ENCODE data around the gene C8B. TPM values are rescaled to one million over a fixed set of nuclear protein-coding genes. Genes with fewer than 3 reads are reported as not detected.

The C8B gene
- total RNA-seq, 6 donors from 2014 or later = 0.26 to 9.6 (median 0.98) TPM; not detected in 1

DNA sequence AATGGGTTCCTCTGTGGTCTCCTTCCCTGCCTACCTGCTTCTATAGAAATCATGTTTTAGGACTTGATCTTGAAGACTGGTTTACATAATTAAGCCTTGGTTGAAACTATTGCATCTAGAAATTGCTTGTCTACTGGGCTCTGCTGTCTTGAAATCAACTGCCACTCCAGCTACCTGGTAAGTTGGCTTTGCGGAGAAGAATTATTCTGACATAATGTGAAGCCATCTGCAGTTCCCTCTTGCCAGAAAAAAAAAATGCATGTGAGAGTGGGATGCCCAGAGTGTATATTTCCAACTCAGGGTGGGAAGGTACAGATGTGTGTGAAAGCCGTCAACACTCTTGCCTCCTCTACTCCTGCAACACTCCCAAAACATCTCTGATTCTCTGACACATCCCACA lies 27.2 kb downstream of the C8B start:
- ATAC-seq (ENCODE audit: low FRiP score in 2 of 2) (no peak), DNase-seq (no peak)
- Histone ChIP-seq H3K27ac (no peak overlapping the region), H3K4me1 (no peaks in the 10 kb centered on the region), H3K27me3 (no peaks in the 10 kb centered on the region), H3K9me3 (no peaks in the 10 kb centered on the region), H3K4me3 (no peak overlapping the region), H3K36me3 (no peaks in the 10 kb centered on the region)
- 93 to 100% methylated on average over 2 of the region's 2 CpGs for WGBS, 2 donors
- TF ChIP-seq POLR2A (IDR thresholded peaks at IDR 0.05) (no peak), POLR2AphosphoS5 (IDR thresholded peaks at IDR 0.05) (no peak), EP300 (IDR thresholded peaks at IDR 0.05) (no peak)
- TF ChIP-seq, protein P1, sequence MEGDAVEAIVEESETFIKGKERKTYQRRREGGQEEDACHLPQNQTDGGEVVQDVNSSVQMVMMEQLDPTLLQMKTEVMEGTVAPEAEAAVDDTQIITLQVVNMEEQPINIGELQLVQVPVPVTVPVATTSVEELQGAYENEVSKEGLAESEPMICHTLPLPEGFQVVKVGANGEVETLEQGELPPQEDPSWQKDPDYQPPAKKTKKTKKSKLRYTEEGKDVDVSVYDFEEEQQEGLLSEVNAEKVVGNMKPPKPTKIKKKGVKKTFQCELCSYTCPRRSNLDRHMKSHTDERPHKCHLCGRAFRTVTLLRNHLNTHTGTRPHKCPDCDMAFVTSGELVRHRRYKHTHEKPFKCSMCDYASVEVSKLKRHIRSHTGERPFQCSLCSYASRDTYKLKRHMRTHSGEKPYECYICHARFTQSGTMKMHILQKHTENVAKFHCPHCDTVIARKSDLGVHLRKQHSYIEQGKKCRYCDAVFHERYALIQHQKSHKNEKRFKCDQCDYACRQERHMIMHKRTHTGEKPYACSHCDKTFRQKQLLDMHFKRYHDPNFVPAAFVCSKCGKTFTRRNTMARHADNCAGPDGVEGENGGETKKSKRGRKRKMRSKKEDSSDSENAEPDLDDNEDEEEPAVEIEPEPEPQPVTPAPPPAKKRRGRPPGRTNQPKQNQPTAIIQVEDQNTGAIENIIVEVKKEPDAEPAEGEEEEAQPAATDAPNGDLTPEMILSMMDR (IDR thresholded peaks at IDR 0.05) = no peak

DNA sequence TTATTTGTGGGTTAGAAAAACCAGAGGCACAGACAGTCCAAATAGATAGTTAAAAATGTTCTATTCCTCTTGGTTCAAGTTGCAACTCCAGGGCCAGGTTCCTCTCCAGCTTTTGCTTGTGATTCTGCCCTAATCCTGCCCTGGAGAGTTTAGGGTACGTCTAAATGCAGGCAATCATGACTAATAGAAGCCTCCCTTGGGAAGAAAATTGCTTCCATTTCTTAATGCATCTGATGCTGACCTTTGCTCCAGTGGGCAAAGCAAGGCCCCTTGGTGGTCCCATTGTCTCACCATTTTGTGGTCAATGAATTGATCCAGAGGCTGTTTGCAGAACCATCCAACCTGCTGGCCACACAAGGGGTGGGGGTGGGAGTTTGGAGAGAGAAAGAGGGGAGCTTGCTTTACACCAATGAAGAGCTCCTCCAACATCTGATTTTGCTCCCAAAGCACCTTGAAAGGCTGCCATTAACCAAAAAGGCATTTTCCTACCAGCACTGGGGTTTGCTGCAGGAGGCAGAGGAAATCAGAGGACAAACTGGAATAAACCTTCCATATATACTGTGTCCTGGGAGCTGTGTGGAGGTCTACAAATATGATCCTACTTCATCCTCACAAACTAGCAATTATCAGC lies 31.3 kb downstream of the C8B start:
- no peaks in the 10 kb centered on the region for H3K27me3 ChIP-seq
- no peaks in the 10 kb centered on the region for H3K36me3 ChIP-seq
- ATAC-seq (ENCODE audit: low FRiP score in 2 of 2) (no peak), DNase-seq (no peak)
- no peak overlapping the region for H3K4me3 ChIP-seq
- TF ChIP-seq EP300 (IDR thresholded peaks at IDR 0.05) (no peak), POLR2AphosphoS5 (IDR thresholded peaks at IDR 0.05) (no peak), POLR2A (IDR thresholded peaks at IDR 0.05) (no peak)
- TF ChIP-seq, protein P1 (IDR thresholded peaks at IDR 0.05) = no peak
- no peaks in the 10 kb centered on the region for H3K4me1 ChIP-seq
- no peaks in the 10 kb centered on the region for H3K9me3 ChIP-seq
- WGBS, 2 donors = 31 to 40% methylated on average over 1 of the region's 1 CpG
- H3K27ac ChIP-seq = no peak overlapping the region

DNA sequence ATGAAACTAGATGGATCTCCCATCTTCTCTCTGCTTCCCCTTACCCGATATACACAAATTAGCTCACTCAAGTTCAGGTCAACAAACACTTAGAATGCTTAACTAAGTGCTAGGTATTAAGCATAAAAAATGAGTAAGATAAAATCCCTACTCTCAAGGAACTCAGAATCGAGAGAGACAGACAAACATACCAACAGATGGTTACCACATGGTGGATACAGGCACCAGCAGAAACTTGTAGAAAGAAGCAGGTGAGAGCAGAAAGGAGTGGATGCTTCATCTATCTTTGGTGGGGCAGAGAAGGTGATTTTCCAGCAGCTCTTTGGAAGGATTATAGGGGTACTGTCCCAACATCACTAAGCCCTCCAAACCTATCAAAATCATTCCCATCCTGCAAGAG lies 32.2 kb downstream of the C8B start:
- H3K27ac ChIP-seq = no peak overlapping the region
- no peak for DNase-seq
- 56 to 65% methylated on average over 2 of the region's 2 CpGs for WGBS, 2 donors

DNA sequence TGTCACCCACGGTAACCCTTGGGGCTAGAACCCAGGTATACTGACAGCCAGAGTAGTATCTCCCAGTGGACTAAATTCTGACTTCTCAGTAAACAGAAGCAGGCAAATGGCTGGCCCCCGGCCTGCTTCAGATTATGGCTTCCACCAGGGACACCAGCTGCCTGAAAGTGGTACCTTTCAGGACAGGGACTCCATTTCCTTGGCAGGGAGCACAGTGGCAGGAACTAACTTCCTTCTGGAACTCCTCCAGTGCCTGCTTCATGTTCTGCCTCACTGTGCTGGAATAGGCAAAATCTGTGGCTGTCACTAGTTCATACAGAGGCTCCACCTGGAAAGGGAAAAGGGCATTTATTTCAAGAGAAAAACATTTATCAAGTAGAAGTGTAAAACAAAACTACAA lies 32.7 kb downstream of the C8B start:
- ATAC-seq (ENCODE audit: low FRiP score in 2 of 2) = no peak
- 50 to 80% methylated on average over 1 to 2 of the region's 2 CpGs for WGBS, 2 donors
- no peak for TF ChIP-seq POLR2A (IDR thresholded peaks at IDR 0.05)
- no peak for TF ChIP-seq POLR2AphosphoS5 (IDR thresholded peaks at IDR 0.05)
- no peak for TF ChIP-seq EP300 (IDR thresholded peaks at IDR 0.05)
- TF ChIP-seq, protein P1 (IDR thresholded peaks at IDR 0.05) = no peak

More for the DNA sequence above, 32.2 kb downstream of the C8B start:
- no peak for ATAC-seq (ENCODE audit: low FRiP score in 2 of 2)
- TF ChIP-seq EP300 (IDR thresholded peaks at IDR 0.05) = no peak
- no peak for TF ChIP-seq POLR2A (IDR thresholded peaks at IDR 0.05)
- TF ChIP-seq, protein P1 (IDR thresholded peaks at IDR 0.05) = no peak
- TF ChIP-seq POLR2AphosphoS5 (IDR thresholded peaks at IDR 0.05) = no peak
- Histone ChIP-seq H3K36me3 (no peaks in the 10 kb centered on the region), H3K4me1 (no peaks in the 10 kb centered on the region), H3K9me3 (no peaks in the 10 kb centered on the region), H3K4me3 (no peak overlapping the region), H3K27me3 (no peaks in the 10 kb centered on the region)

DNA sequence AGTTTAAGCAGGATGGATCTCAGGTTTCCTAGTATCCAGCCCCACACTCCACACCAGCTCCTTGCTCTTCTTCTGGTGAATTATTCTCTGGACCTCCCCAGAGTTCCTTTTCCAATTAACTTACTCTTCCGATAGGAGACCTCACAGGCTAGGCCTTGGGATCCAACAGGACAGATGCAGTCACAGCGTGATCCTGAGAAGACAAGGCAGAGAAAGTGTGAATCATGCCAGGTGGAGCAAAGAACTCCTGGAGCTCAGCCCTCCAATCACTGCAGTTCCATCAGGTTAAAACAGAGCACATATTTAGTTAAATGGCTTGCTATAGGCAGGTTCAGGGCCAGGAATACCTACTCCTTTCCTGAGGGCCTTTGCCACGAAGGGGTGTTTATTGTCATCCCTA lies 34.1 kb downstream of the C8B start:
- H3K9me3 ChIP-seq = no peaks in the 10 kb centered on the region
- DNase-seq = no peak
- no peak overlapping the region for H3K4me3 ChIP-seq
- H3K27me3 ChIP-seq = no peaks in the 10 kb centered on the region
- H3K27ac ChIP-seq = no peak overlapping the region
- H3K36me3 ChIP-seq = no peaks in the 10 kb centered on the region
- no peaks in the 10 kb centered on the region for H3K4me1 ChIP-seq
- TF ChIP-seq, protein P1 (IDR thresholded peaks at IDR 0.05) = no peak
- no peak for TF ChIP-seq EP300 (IDR thresholded peaks at IDR 0.05)
- no peak for TF ChIP-seq POLR2A (IDR thresholded peaks at IDR 0.05)
- TF ChIP-seq POLR2AphosphoS5 (IDR thresholded peaks at IDR 0.05) = no peak
- ATAC-seq (ENCODE audit: low FRiP score in 2 of 2) = no peak
- 72 to 74% methylated on average over 3 of the region's 3 CpGs for WGBS, 2 donors

More for the DNA sequence above, 32.7 kb downstream of the C8B start:
- Histone ChIP-seq H3K36me3 (no peaks in the 10 kb centered on the region), H3K4me3 (no peak overlapping the region), H3K4me1 (no peaks in the 10 kb centered on the region), H3K27ac (no peak overlapping the region), H3K27me3 (no peaks in the 10 kb centered on the region), H3K9me3 (no peaks in the 10 kb centered on the region)
- DNase-seq = no peak
